AG09309 (cell line): Measurements from ENCODE around the gene ASB2.

ENCODE experiments used
- DNase-seq: peaks from one replicate; pipeline ENCODE4 v3.0.0-alpha.2; 2010; ENCODE audit warnings: low read depth
- H3K4me3 ChIP-seq: 2 replicates; pipeline ENCODE4 v1.5.1; 2011; ENCODE audit warnings: mild to moderate bottlenecking, low read depth, low read length, moderate library complexity; ENCODE audit not compliant: control insufficient read depth
- TF ChIP-seq, protein P1 (sequence below): IDR thresholded peaks from 2 replicates; pipeline ENCODE4 v1.5.1; 2011; ENCODE audit warnings: mild to moderate bottlenecking, low read depth, low read length, inconsistent platforms; ENCODE audit not compliant: insufficient read depth, control insufficient read depth; ENCODE audit errors: missing control alignments

The ASB2 gene

DNA sequence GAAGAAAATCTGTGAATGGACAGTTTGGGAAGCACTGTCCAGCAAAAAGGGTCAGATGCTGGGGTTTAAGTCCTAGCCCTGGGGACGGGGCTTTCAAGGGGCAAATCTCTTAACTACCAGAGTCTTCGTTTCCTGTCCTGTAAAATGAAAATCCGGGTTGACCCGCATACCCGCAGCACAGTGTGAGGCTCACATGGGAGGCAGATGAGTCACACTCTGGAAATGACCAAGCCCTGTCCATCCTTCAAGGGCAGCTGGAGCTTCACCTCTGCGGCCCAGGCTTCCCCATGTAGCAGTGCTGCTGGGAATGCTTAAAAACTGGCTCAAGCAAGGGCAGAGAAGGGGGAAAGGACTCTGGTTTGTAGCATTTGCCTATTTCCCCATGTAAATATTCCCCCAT lies 30.3 kb downstream of the ASB2 start:
- H3K4me3 ChIP-seq: no peak overlapping the region
- DNase-seq: no peak
- TF ChIP-seq, protein P1, sequence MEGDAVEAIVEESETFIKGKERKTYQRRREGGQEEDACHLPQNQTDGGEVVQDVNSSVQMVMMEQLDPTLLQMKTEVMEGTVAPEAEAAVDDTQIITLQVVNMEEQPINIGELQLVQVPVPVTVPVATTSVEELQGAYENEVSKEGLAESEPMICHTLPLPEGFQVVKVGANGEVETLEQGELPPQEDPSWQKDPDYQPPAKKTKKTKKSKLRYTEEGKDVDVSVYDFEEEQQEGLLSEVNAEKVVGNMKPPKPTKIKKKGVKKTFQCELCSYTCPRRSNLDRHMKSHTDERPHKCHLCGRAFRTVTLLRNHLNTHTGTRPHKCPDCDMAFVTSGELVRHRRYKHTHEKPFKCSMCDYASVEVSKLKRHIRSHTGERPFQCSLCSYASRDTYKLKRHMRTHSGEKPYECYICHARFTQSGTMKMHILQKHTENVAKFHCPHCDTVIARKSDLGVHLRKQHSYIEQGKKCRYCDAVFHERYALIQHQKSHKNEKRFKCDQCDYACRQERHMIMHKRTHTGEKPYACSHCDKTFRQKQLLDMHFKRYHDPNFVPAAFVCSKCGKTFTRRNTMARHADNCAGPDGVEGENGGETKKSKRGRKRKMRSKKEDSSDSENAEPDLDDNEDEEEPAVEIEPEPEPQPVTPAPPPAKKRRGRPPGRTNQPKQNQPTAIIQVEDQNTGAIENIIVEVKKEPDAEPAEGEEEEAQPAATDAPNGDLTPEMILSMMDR: no peak

DNA sequence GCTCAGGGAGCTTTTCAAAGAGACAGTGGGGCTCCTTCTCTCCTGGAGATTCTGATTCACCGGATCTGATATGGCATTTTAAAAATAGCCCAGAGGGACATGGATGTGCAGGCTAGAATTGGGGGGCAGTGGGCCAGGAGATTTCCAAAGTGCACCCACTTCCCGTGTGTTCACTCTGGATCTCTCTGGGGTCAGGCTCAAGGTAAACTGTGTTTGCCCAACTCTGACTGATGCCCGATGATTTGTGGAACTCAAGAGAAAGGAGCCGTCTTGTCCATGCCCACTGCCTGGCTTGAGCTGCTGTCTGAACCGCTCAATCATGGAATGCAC lies 31.3 kb downstream of the ASB2 start:
- no peak for DNase-seq

DNA sequence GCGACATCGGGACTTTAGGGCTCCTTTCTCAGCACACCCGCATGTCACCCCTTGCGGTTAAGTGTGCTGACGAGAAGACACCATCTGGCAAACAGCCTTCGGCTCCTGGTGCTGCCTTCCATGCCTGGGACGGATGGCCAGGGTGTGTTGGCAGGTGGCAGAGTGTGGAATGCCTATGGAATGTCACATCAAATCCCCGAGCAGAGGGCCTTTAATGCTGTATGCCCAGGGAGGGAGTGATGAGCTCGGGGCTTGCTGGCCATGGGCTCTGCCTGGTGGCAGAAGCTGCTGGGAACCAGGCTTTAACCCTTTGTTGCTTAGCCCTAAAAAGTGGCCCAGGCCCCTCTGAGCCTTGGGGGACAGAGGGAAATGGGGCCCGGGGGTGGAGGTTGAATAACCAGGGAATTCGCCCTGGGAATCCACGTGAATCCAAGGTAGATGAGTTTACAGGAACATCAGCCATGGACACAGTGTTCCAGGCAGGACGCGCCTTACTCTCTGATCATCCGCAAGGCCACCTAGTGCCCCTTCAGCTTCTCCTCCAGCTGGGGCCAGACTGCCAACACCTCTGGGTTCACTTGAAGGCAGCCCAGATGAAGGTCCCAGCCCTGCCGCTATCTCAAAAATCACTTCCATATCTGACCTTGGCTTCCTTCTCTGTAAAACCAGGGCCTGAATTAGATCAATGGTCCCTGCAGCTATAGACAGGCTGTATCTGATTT lies 31.9 kb downstream of the ASB2 start:
- TF ChIP-seq, protein P1: no peak
- no peak overlapping the region for H3K4me3 ChIP-seq
- DNase-seq: no peak

More for the DNA sequence above, 31.3 kb downstream of the ASB2 start:
- H3K4me3 ChIP-seq: no peak overlapping the region
- TF ChIP-seq, protein P1: no peak

DNA sequence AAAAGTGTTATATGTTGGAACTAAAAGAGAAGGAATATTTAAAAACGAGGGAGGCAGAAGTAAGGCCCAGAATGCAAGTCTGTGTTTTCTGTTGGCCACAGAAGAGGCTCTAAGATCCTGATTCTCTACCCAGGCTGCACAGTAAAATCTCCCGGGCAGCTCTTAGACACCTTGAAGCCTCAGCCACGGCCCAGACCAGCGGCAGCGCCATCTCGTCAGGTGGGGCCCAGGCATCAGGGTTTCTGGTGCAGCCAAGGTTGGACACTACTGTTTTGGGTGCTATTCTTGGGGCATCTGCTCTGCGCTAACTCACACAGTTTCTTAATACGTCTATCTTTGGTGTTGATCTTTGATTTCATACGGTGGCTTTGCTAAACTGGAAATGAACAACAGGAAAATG lies 32.4 kb downstream of the ASB2 start:
- DNase-seq: no peak
- H3K4me3 ChIP-seq: no peak overlapping the region
- TF ChIP-seq, protein P1: no peak

DNA sequence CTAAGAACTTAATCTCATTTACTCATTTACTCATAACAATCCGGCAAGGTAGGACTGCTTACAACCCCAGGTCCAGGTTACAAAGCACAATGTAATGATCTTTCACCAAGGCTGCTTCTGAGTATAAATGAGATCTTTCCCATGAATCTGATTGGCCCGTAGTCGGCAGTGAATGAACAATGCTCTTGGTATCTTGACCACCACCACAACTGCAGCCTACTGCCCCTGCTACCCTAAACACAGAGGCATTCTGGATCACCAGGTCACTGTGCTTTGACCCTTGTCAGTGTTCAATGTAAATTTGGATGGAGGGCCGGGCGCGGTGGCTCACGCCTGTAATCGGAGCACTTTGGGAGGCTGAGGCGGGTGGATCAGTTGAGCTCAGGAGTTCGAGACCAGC lies 33.3 kb downstream of the ASB2 start:
- TF ChIP-seq, protein P1: no peak
- no peak overlapping the region for H3K4me3 ChIP-seq
- no peak for DNase-seq

DNA sequence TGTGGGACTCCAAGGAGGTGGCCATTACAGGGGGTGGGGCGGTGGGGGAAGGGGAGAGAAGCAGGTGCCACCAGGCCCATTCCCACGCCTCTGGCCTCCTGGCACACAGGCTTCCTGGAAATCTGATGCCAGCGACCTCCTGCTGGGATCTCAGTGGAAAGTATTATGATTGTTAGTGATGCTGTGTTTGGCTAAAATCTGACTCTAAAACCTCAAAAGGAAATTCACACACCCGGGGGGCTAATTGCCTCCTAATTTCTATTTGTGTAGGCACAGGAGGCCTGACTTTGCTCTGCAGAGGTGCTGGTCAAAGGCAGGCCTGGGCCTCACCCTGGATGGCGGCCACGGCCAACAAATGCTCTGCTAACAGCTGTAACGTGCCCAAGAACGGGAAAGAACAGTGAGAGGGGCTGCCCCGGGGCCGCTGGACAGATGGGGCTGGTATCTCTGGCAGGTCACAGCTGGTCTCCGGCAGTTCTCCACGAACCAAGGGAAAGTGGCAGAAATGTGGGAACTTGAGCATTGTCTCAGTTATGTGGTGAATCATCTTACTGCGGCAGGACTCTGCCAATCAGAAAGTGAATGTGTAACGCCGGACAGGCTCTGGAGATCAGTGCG lies 35.0 kb downstream of the ASB2 start:
- DNase-seq: peak; percentile 51
- no peak overlapping the region for H3K4me3 ChIP-seq
- TF ChIP-seq, protein P1: no peak

DNA sequence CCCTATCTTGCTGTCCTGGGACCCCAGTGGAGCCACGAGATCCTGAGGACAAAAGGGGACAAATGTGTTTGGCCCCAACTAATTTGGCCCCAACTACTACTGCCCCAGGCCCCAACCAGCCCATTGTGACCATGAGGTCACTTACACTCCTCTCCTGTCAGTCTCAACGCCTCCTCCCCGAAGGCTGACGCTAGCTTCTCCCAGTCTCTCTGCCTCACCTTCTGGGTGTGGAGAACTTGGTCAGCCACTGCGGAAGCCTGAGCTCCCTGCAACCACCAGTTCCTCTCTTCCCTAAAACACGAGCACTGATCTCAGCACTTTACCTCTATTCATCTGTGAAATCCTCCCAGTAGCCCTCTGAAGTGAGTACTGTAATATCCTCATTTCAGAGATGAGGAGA lies 35.9 kb downstream of the ASB2 start:
- H3K4me3 ChIP-seq: no peak overlapping the region
- TF ChIP-seq, protein P1: no peak
- DNase-seq: no peak
